Prostate gland (tissue), 2 donors: ENCODE measurements around the gene ERG28.

Source experiments
- CTCF ChIP-seq, 4 experiments: fragments of 200-600 bp in 2 of 4; fragments of 450-650 bp in 2 of 4; sonication (generic) in 2 of 4; IDR thresholded peaks; 1 replicate in 3 of 4; 2 replicates in 1 of 4; pipeline ENCODE4 v1.5.1; 2016 to 2019; ENCODE audit warnings: antibody characterized with exemption in 4 of 4, mild to moderate bottlenecking in 2 of 4, moderate library complexity in 2 of 4
- POLR2A ChIP-seq: fragments of 450-650 bp; IDR thresholded peaks from one replicate; pipeline ENCODE4 v1.6.1; 2016; ENCODE audit warnings: antibody characterized with exemption, mild to moderate bottlenecking
- POLR2AphosphoS5 ChIP-seq: sonication (generic); formaldehyde crosslinking; IDR thresholded peaks from one replicate; pipeline ENCODE4 v1.6.1; 2017; ENCODE audit warnings: antibody characterized with exemption

GRCh38 chr14:75610834-75611233 lies 49.8 kb downstream of the ERG28 start:
- no peak for TF ChIP-seq CTCF (IDR thresholded peaks at IDR 0.05)
- no peak for TF ChIP-seq POLR2A
- TF ChIP-seq POLR2AphosphoS5, result no peak
